ENCODE measurements around the gene TRAM2. TPM values are rescaled to one million over a fixed set of nuclear protein-coding genes. Genes with fewer than 3 reads are reported as not detected.

TRAM2 gene
- polyA plus RNA-seq, 1 experiment = 134 TPM

- Histone ChIP-seq H3K27me3 (ENCODE audit: control insufficient read depth, insufficient read depth, low read length) (no peaks in the 10 kb centered on the region), H3K36me3 (ENCODE audit: control insufficient read depth, insufficient read depth, low read length) (no peaks in the 10 kb centered on the region), H3K4me3 (ENCODE audit: low read depth, low read length) (peak overlapping the region; percentile 91)
- DNase-seq (ENCODE audit: low read depth) = no peak
- CTCF ChIA-PET = interaction anchor here (0.6 to 7.5 kb wide), 16 partner anchors 20 to 353 kb away, joined by 3 to 68 read pairs (median 6); partner anchors contain the start of gene EFHC1
- TF ChIP-seq CTCF (IDR thresholded peaks at IDR 0.05; ENCODE audit: insufficient read depth, low read depth, low read length) = no peak
- POLR2A ChIA-PET = interaction anchor here (1.0 to 1.4 kb wide), 3 partner anchors 34 to 156 kb away, joined by 3 to 4 read pairs (median 3); no protein-coding TSS in a partner anchor
Observed at GRCh38 chr6:52574709-52575501, 2.0 kb downstream of the TRAM2 start.

GRCh38 chr6:52573295-52573694, 3.6 kb downstream of the TRAM2 start:
- TF ChIP-seq CTCF (IDR thresholded peaks at IDR 0.05; ENCODE audit: insufficient read depth, low read depth, low read length) = peak; percentile 37; the same call in 1 of the 2 replicates
- no peak for DNase-seq (ENCODE audit: low read depth)
- Histone ChIP-seq H3K36me3 (ENCODE audit: control insufficient read depth, insufficient read depth, low read length) (no peaks in the 10 kb centered on the region), H3K4me3 (ENCODE audit: low read depth, low read length) (peak overlapping the region; percentile 91), H3K27me3 (ENCODE audit: control insufficient read depth, insufficient read depth, low read length) (no peaks in the 10 kb centered on the region)
- ChIA-PET CTCF (interaction anchor here (0.8 to 7.5 kb wide), 6 partner anchors 17 to 157 kb away, joined by 3 to 68 read pairs (median 4); no protein-coding TSS in a partner anchor), POLR2A (interaction anchor here (0.6 to 1.0 kb wide), 3 partner anchors 149 to 156 kb away, joined by 3 to 13 read pairs (median 3); partner anchors contain the start of gene EFHC1)

- no peaks in the 10 kb centered on the region for H3K36me3 ChIP-seq (ENCODE audit: control insufficient read depth, insufficient read depth, low read length)
- H3K27me3 ChIP-seq (ENCODE audit: control insufficient read depth, insufficient read depth, low read length) = no peaks in the 10 kb centered on the region
- ChIA-PET CTCF (interaction anchor here (0.6 to 7.5 kb wide), 4 partner anchors 11 to 154 kb away, joined by 3 to 68 read pairs (median 6); no protein-coding TSS in a partner anchor), POLR2A (interaction anchor here (1.0 kb wide), 1 partner anchor 155 kb away, joined by 13 read pairs; no protein-coding TSS in a partner anchor)
- no peak for TF ChIP-seq CTCF (IDR thresholded peaks at IDR 0.05; ENCODE audit: insufficient read depth, low read depth, low read length)
- DNase-seq (ENCODE audit: low read depth) = no peak
- H3K4me3 ChIP-seq (ENCODE audit: low read depth, low read length) = peak overlapping the region; percentile 91; the same call in 1 of the 2 replicates
Observed at GRCh38 chr6:52572536-52572935, 4.3 kb downstream of the TRAM2 start.

GRCh38 chr6:52571099-52571755, 5.6 kb downstream of the TRAM2 start:
- ChIA-PET CTCF (interaction anchor here (0.9 to 7.5 kb wide), 3 partner anchors 23 to 155 kb away, joined by 3 to 68 read pairs (median 5); no protein-coding TSS in a partner anchor), POLR2A (interaction anchor here (0.5 kb wide), 1 partner anchor 150 kb away, joined by 7 read pairs; no protein-coding TSS in a partner anchor)
- no peak for DNase-seq (ENCODE audit: low read depth)
- H3K4me3 ChIP-seq (ENCODE audit: low read depth, low read length) = no peak overlapping the region
- H3K27me3 ChIP-seq (ENCODE audit: control insufficient read depth, insufficient read depth, low read length) = no peaks in the 10 kb centered on the region
- no peak for TF ChIP-seq CTCF (IDR thresholded peaks at IDR 0.05; ENCODE audit: insufficient read depth, low read depth, low read length)
- H3K36me3 ChIP-seq (ENCODE audit: control insufficient read depth, insufficient read depth, low read length) = no peaks in the 10 kb centered on the region

Measured in BJ (cell line).